Fibroblast of lung (primary cell): ENCODE measurements around the gene CCDC138. TPM values are rescaled to one million over a fixed set of nuclear protein-coding genes. Genes with fewer than 3 reads are reported as not detected.

Source experiments
- DNase-seq, 2 donors: peaks; one replicate each; pipeline versions ENCODE4 v3.0.0 to v3.0.0-alpha.2; 2010; ENCODE audit warnings: low read depth in 2 of 2
- H2AFZ ChIP-seq: 2 replicates; pipeline ENCODE4 v1.5.1; 2012; ENCODE audit warnings: low read length, control low read depth, inconsistent platforms
- H3K27ac ChIP-seq: 2 replicates; pipeline ENCODE4 v1.5.1; 2011; ENCODE audit warnings: low read length, control low read depth; ENCODE audit not compliant: insufficient read depth
- H3K27me3 ChIP-seq: 2 replicates; pipeline ENCODE4 v1.5.1; 2011; ENCODE audit warnings: mild to moderate bottlenecking, low read length; ENCODE audit not compliant: control insufficient read depth, insufficient read depth
- H3K36me3 ChIP-seq: 2 replicates; pipeline ENCODE4 v1.5.1; 2011; ENCODE audit warnings: low read length; ENCODE audit not compliant: control insufficient read depth, insufficient read depth
- H3K4me1 ChIP-seq: 2 replicates; pipeline ENCODE4 v1.5.1; 2011; ENCODE audit warnings: low read length; ENCODE audit not compliant: control insufficient read depth, insufficient read depth; ENCODE audit errors: extremely low read depth
- H3K4me2 ChIP-seq: 2 replicates; pipeline ENCODE4 v1.5.1; 2011; ENCODE audit warnings: low read length, control low read depth; ENCODE audit not compliant: insufficient read depth; ENCODE audit errors: extremely low read depth
- H3K4me3 ChIP-seq, 4 experiments: fragments of 200-600 bp in 1 of 4; sonication (generic) in 1 of 4; replicated peaks in 1 of 4; 2 replicates each; pipeline ENCODE4 v1.5.1; 2011 to 2016; ENCODE audit warnings: low read length in 4 of 4, low read depth in 3 of 4, mild to moderate bottlenecking in 3 of 4, control low read depth in 2 of 4, inconsistent platforms in 1 of 4, mixed read lengths in 1 of 4; ENCODE audit not compliant: insufficient read depth in 1 of 4; ENCODE audit errors: control extremely low read depth in 1 of 4
- H3K79me2 ChIP-seq: 2 replicates; pipeline ENCODE4 v1.5.1; 2012; ENCODE audit warnings: mild to moderate bottlenecking, low read length, inconsistent platforms; ENCODE audit not compliant: control insufficient read depth, insufficient read depth
- H3K9ac ChIP-seq: 2 replicates; pipeline ENCODE4 v1.5.1; 2011; ENCODE audit warnings: mild to moderate bottlenecking, low read length, control low read depth; ENCODE audit not compliant: insufficient read depth
- H3K9me3 ChIP-seq: 2 replicates; pipeline ENCODE4 v1.5.1; 2012; ENCODE audit warnings: low read depth, low read length; ENCODE audit not compliant: control insufficient read depth, insufficient read depth
- H4K20me1 ChIP-seq: 2 replicates; pipeline ENCODE4 v1.5.1; 2011; ENCODE audit warnings: low read length; ENCODE audit not compliant: control insufficient read depth, insufficient read depth; ENCODE audit errors: extremely low read depth
- CTCF ChIP-seq, 2 donors: IDR thresholded peaks in 1 of 2; conservative IDR thresholded peaks in 1 of 2; 1 replicate in 1 of 2; 2 replicates in 1 of 2; pipeline ENCODE4 v1.5.1; 2011 to 2012; ENCODE audit warnings: low read length in 2 of 2, control low read depth in 1 of 2, inconsistent platforms in 1 of 2, low read depth in 1 of 2, mild to moderate bottlenecking in 1 of 2
- EZH2 ChIP-seq: IDR thresholded peaks from 2 replicates; pipeline ENCODE4 v1.5.1; 2012; ENCODE audit warnings: low read length, control low read depth, mild to moderate bottlenecking; ENCODE audit errors: missing control alignments
- polyA plus RNA-seq, 2 donors: library from polyadenylated mRNA; depleted of rRNA in 1 of 2; stranded (reverse) in 1 of 2; unstranded in 1 of 2; fragments of >200 nt; gene quantifications; 2 replicates each; pipeline ENCODE4 v1.2.1, GENCODE V29; 2011 to 2012; ENCODE audit warnings: missing spikeins in 1 of 2
- total RNA-seq: library from RNA; depleted of rRNA; stranded (reverse); fragments of >200 nt; gene quantifications from 2 replicates; pipeline ENCODE4 v1.2.1, GENCODE V29; 2014

The CCDC138 gene
- total and polyA plus RNA-seq, 2 donors (not counting 1 experiment from before 2014, with no cell fraction given) = 1.7 to 3.3 TPM

- Histone ChIP-seq H3K4me1 (no peaks in the 10 kb centered on the region), H4K20me1 (no peaks in the 10 kb centered on the region), H3K4me3 (no peak overlapping the region), H3K36me3 (no peaks in the 10 kb centered on the region), H3K27me3 (no peaks in the 10 kb centered on the region), H3K9ac (no peak overlapping the region), H3K9me3 (no peaks in the 10 kb centered on the region), H3K27ac (no peak overlapping the region), H2AFZ (no peak overlapping the region), H3K4me2 (no peak overlapping the region), H3K79me2 (no peaks in the 10 kb centered on the region)
- DNase-seq = no peak
- no peak for TF ChIP-seq CTCF (conservative IDR thresholded peaks at IDR 0.05 in 1 of 2, IDR thresholded peaks at IDR 0.05 in 1 of 2; ENCODE audit: low read depth in 1 of 2, low read length in 2 of 2)
- TF ChIP-seq EZH2 = no peak
These were observed 19.2 kb downstream of the CCDC138 start for GRCh38 chr2:108805782-108806181.

- no peak overlapping the region for H3K27ac ChIP-seq
These were observed 20.0 kb downstream of the CCDC138 start for GRCh38 chr2:108806371-108807113.

GRCh38 chr2:108809936-108810335, 23.4 kb downstream of the CCDC138 start:
- no peaks in the 10 kb centered on the region for H4K20me1 ChIP-seq

More at GRCh38 chr2:108806371-108807113, 20.0 kb downstream of the CCDC138 start:
- no peak overlapping the region for H3K4me3 ChIP-seq
- H3K27me3 ChIP-seq = no peaks in the 10 kb centered on the region
- H3K9me3 ChIP-seq = no peaks in the 10 kb centered on the region
- TF ChIP-seq CTCF (conservative IDR thresholded peaks at IDR 0.05 in 1 of 2, IDR thresholded peaks at IDR 0.05 in 1 of 2; ENCODE audit: low read depth in 1 of 2, low read length in 2 of 2) = no peak
- no peak for TF ChIP-seq EZH2
- no peak overlapping the region for H2AFZ ChIP-seq
- no peaks in the 10 kb centered on the region for H3K4me1 ChIP-seq
- DNase-seq = no peak
- H3K36me3 ChIP-seq = no peaks in the 10 kb centered on the region
- no peak overlapping the region for H3K4me2 ChIP-seq
- H3K79me2 ChIP-seq = no peaks in the 10 kb centered on the region
- no peaks in the 10 kb centered on the region for H4K20me1 ChIP-seq
- H3K9ac ChIP-seq = no peak overlapping the region

More at GRCh38 chr2:108809936-108810335, 23.4 kb downstream of the CCDC138 start:
- Histone ChIP-seq H3K36me3 (no peaks in the 10 kb centered on the region), H3K4me1 (no peaks in the 10 kb centered on the region), H3K79me2 (no peaks in the 10 kb centered on the region), H3K27me3 (no peaks in the 10 kb centered on the region), H3K4me2 (no peak overlapping the region), H2AFZ (no peak overlapping the region), H3K27ac (no peak overlapping the region), H3K9ac (no peak overlapping the region), H3K9me3 (no peaks in the 10 kb centered on the region), H3K4me3 (no peak overlapping the region)
- TF ChIP-seq EZH2 = no peak
- no peak for TF ChIP-seq CTCF (conservative IDR thresholded peaks at IDR 0.05 in 1 of 2, IDR thresholded peaks at IDR 0.05 in 1 of 2; ENCODE audit: low read depth in 1 of 2, low read length in 2 of 2)
- DNase-seq = no peak
